GM18502 (cell line): ENCODE measurements around the gene NAA16.
"Not testable (repeated sequence)": the region's sequence is repeated elsewhere in the genome, so short reads cannot be mapped to it uniquely, and the experiment has no call there.

Experiments used
- ATAC-seq: cut with Tn5 transposase; IDR thresholded peaks from one replicate; pipeline ENCODE4 v1.9.1; 2021; ENCODE audit warnings: mild to moderate bottlenecking; ENCODE audit not compliant: unreplicated experiment, poor library complexity

The NAA16 gene

GRCh38 chr13:41310963-41311405 is at the start of gene NAA16:
NAA16 (plus strand) TSS chr13:41311267; CDS start chr13:41311529, 262 bp downstream.
- peak; percentile 80 for ATAC-seq

GRCh38 chr13:41263261-41263971 is 47.7 kb upstream of the NAA16 start, which contains the start of gene MTRF1:
MTRF1 (minus strand) TSS chr13:41263576; CDS start chr13:41260907, 2,669 bp downstream.
- peak; percentile 94 for ATAC-seq

- ATAC-seq = no peak
These were observed 44.0 kb upstream of the NAA16 start for GRCh38 chr13:41267106-41267505.

- no peak for ATAC-seq
These were observed 42.3 kb upstream of the NAA16 start for GRCh38 chr13:41268764-41269163.

GRCh38 chr13:41271456-41272285 is 39.4 kb upstream of the NAA16 start:
- ATAC-seq = no peak

GRCh38 chr13:41273831-41274441 is 37.1 kb upstream of the NAA16 start:
- ATAC-seq = no peak

GRCh38 chr13:41274881-41275280 is 36.2 kb upstream of the NAA16 start:
- ATAC-seq = no peak

- no peak for ATAC-seq
These were observed 34.2 kb upstream of the NAA16 start for GRCh38 chr13:41276824-41277223.

GRCh38 chr13:41279156-41279555 is 31.9 kb upstream of the NAA16 start:
- not testable (repeated sequence) for ATAC-seq

- ATAC-seq = no peak
These were observed 28.9 kb upstream of the NAA16 start for GRCh38 chr13:41282129-41282571.

- ATAC-seq = no peak
These were observed 26.4 kb upstream of the NAA16 start for GRCh38 chr13:41284512-41285288.

GRCh38 chr13:41286370-41286769 is 24.7 kb upstream of the NAA16 start:
- ATAC-seq = no peak

GRCh38 chr13:41289463-41289881 is 21.6 kb upstream of the NAA16 start:
- no peak for ATAC-seq

GRCh38 chr13:41291246-41291645 is 19.8 kb upstream of the NAA16 start:
- no peak for ATAC-seq

- ATAC-seq = no peak
These were observed 17.8 kb upstream of the NAA16 start for GRCh38 chr13:41293272-41293671.

GRCh38 chr13:41294914-41295313 is 16.2 kb upstream of the NAA16 start:
- no peak for ATAC-seq

- no peak for ATAC-seq
These were observed 15.1 kb upstream of the NAA16 start for GRCh38 chr13:41295973-41296372.

- no peak for ATAC-seq
These were observed 14.0 kb upstream of the NAA16 start for GRCh38 chr13:41296879-41297646.

GRCh38 chr13:41299316-41300094 is 11.6 kb upstream of the NAA16 start:
- ATAC-seq = peak; percentile 45
